ENCODE data around the gene ADAP2.
"Not testable (repeated sequence)": the region's sequence is repeated elsewhere in the genome, so short reads cannot be mapped to it uniquely, and the experiment has no call there.

Gene ADAP2

DNA sequence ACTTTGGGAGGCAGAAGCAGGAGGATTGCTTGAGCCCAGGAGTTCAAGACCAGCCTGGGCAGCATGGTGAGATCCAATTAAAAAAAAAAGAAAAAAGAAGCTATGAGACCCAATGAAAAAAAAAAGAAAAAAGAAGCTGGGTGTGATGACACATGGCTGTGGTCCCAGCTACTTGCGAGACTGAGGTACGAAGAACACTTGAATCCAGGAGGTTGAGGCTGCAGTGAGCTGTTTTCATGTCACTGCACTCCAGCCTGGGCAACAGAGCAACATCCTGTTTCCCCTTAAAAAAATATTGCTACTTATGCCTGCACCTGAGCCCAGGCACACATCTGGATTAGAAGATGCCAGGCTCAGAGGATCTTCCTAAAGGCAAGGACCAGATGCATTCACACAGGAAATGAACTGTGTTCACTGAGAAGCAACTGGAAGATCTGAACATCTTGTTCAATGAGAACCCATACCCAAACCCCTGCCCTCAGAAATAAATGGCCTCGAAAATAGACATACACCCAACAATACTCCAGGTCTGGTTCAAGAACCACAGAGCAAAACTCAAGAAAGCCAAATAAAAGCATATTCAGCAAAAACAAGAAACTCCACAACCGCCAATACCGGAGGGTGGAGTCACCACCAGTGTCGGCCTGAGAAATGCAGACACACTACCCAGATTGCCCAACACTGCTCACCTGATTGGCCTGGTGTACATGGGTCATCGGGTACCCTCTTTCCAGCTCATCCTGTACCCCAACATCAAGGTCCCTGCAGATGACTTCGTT lies 53.5 kb downstream of the ADAP2 start:
- DNase-seq: no peak

DNA sequence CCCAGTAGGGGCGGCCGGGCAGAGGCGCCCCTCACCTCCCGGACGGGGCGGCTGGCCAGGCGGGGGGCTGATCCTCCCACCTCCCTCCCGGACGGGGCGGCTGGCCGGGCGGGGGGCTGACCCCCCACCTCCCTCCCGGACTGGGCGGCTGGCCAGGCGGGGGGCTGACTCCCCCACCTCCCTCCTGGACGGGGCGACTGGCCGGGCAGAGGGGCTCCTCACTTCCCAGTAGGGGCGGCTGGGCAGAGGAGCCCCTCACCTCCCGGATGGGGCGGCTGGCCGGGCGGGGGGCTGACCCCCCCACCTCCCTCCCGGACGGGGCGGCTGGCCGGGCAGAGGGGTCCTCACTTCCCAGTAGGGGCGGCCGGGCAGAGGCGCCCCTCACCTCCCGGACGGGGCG lies 58.2 kb downstream of the ADAP2 start:
- DNase-seq: not testable (repeated sequence)

DNA sequence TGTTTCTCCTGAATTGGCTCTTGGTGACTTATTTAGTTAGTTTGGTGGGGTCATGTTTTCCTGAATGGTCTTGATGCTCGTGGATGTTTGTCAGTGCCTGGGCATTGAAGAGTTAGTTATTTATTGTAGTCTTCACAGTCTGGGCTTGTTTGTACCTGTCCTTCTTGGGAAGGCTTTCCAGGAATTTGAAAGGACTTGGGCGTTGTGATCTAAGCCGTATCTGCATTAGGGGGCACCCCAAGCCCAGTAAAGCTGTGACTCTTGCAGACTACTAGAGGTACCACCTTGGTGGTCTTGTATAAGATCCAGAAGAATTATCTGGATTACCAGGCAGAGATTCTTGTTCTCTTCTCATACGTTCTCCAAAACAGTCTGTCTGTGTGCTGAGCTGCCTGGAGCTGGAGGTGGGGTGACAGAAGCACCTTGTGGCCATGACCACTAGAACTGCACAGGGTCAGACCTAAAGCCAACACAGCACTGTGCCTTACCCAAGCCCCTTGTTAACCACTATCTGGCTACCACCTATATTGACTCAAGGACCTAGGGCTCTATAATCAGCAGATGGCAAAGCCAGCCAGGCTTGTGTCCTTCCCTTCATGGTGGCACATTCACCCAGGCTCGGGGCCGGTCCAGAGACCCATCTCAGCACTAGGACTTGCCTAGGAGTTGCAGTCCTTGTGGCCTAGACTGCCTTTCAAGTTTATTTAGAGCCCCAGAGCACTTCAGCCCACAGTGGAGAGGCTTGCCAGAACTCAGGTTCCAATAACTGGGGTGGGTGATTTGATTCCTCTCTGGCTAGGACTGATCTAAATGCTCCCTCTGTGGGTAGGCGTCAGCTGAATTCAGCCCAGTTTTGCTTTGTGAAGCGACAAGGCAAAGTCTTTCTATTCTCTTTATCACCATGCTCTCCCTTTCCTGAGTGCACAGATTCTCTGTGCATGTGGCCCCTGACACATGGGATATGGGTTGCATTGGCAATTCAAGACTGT lies 60.1 kb downstream of the ADAP2 start:
- no peak for DNase-seq

DNA sequence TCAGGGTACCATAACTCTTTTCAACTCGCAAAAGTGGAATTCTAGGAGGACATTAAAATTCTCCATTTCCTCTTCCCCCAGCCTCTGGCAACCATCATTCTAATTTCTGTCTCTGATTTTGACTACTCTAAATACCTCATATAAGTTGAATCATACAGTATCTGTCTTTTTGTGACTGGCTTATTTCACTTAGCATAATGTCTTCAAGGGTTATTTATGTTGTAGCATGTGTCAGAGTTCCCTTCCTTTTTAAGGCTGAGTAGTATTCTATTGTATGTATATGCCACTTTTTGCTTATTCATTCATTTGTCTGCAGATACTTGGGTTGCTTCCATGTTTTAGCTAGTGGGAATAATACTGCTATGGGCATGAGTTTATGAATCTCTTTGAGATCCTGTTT lies 61.1 kb downstream of the ADAP2 start:
- DNase-seq: no peak

DNA sequence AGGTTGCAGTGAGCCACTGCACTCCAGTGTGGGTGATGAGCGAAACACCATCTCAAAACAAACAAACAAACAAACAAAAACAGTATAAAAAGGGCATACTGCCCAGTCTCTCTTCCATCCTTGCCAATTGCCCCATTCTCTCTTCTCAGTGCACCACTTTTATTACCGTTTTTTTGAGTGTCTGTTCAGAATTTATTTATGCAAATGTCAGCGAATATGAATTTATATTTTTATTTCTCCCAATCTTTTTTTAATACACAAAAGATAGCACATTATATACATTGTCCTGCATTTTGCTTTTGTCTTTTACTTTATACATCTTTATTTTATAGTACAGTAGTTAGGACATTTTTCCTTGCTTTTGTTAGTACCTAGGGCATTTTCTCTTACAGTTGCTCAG lies 68.7 kb downstream of the ADAP2 start:
- no peak for DNase-seq

- DNase-seq: no peak
These were observed 70.8 kb downstream of the ADAP2 start for GRCh38 chr17:30992551-30992950.

DNA sequence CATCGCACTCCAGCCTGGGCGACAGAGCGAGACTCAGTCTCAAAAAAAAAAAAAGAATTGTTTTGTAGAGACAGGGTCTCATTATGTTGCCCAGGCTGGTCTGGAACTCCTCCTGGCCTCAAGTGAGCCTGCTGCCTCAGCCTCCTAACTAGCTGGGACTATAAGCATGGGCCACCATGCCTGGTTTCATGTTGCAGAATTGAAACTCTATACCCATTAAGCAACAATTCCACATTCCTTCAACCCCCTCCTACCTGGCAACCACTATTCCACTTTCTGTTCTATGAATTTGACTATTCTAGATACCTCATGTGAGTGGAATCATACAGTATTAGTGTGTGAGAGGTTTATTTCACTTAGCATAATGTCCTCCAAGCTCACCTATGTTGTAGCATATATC lies 73.6 kb downstream of the ADAP2 start:
- DNase-seq: no peak

DNA sequence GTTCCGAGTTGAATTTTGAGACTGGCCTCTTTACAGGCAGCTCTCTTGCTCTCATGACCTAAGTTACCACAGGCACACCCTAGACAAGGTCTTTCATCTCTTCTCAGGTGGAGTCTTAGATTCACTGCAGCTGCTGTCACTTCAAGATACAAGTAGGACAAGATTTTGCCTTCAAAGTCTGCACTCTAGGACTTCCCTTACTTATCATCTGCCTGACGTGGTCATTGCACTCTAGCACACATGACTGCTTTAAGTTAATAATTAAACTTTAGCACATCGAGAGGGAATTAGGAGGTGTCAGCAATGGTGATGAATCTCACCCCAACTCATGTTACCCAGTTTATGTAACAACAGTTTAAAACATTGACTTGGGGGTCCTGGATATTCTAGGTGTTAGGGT lies 74.7 kb downstream of the ADAP2 start:
- DNase-seq: no peak

DNA sequence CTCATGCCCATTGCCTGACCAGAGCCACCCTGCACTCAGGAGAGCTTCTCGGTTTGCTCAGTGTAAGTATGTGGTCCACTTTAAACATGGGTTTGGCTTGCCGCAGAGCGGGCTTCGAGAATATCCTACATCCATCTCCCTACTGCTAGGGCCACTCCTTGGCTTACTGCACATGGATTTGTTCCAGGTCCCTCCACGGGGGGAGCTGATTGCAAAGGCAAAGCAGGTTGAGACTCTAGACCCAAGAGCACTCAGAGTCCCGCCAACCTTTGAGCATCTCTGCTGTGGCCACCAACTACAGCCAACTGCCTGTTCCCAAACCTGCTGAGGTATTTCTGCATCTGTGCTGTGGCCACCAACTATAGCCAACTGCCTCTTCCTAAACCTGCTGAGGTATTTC lies 75.5 kb downstream of the ADAP2 start:
- DNase-seq: no peak

- DNase-seq: no peak
These were observed 76.1 kb downstream of the ADAP2 start for GRCh38 chr17:30997842-30998241.

DNA sequence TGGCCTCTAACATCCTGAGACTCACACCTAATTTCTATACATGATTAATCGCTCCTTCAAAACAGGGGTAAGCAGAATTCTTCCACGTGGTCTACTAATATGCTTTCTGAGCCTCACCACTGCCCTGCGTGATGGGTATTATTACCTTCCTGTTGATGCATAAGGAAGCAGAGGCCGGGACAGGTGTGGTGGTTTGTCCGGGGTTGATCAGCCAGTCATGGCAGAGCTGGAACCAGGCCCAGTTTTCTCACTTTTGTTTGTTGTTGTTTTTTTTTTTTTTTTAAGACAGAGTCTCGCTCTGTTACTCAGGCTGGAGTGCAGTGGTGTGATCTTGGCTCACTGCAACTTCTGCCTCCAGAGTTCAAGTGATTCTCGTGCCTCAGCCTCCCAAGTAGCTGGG lies 80.3 kb downstream of the ADAP2 start:
- no peak for DNase-seq

DNA sequence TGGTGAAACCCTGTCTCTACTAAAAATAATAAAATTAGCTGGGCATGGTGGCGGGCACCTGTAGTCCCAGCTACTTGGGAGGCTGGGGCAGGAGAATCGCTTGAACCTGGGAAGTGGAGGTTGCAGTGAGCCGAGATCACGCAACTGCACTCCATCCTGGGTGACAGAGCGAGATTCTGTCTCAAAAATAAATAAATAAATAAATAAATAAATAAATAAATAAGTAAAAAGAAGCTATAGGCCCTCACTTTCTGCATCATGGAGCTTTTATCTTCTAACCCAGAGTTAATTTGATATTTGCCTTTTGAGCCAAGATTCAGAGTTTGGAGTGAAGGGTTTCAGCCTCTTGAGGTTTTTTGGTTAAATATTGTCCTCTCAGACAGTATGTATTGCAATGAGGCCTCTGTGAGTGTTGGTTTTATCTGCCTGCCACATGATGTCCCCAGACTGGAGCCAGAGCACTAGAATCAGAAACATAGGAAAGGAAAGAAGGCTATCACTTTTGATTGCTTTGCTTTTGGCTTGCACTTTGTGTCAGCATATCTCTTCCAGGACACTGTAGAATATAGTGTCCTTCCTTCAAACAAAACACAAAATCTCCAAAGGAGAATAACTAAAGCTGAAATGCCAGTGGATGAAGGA lies 81.6 kb downstream of the ADAP2 start:
- DNase-seq: no peak

GRCh38 chr17:31004160-31004559 lies 82.4 kb downstream of the ADAP2 start:
- DNase-seq: no peak

DNA sequence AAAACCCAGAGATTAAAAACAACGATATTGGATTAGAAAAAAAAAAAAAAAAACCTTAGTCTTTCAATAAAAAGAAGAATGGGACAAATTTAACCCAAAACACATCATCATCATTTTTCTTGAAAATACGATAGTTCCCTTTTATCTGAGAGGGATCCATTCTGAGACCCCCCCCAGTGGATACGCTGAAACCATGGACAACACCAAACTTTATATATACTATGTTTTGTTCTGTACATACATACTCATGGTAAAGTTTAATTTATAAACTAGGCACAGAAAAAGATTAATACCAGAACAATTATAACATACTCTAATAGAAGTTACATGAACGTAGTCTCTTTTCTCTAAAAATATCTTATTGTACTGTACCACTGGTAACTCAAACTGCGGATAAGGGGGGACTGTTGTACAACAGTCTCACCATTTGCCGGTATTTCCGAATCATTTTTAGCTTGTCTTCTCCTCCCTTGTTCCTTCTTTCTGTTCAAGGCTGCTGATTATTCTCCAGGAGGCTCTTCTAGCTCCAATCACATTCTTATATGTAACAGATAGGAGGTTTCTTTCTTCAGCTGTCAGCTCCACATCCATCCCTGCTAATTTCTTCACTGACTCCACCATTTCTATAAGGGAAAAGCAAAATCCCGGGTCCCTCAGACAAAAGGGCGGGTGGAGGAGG lies 86.1 kb downstream of the ADAP2 start:
- DNase-seq: no peak

GRCh38 chr17:31008374-31009041 lies 86.8 kb downstream of the ADAP2 start:
- peak; percentile 29 for DNase-seq

Data from activated CD4-positive, alpha-beta T cell treated with anti-CD3 and anti-CD28 coated beads for 1 hour (primary cell).